DMS114 treated with DMSO at 0.1 percent for 48 hours (cell line): ENCODE results near the gene PORCN.
"Not testable (repeated sequence)": the region's sequence is repeated elsewhere in the genome, so short reads cannot be mapped to it uniquely, and the experiment has no call there.

Experiments
- DNase-seq: peaks from one replicate; lab custom pipeline; 2025; ENCODE audit not compliant: unreplicated experiment; lab: John Stamatoyannopoulos, UW

PORCN gene

GRCh38 chrX:48509619-48510018, 827 bp downstream of the PORCN start:
- no peak for DNase-seq

GRCh38 chrX:48511560-48511959, 2.8 kb downstream of the PORCN start:
- no peak for DNase-seq

GRCh38 chrX:48512371-48512935, 3.7 kb downstream of the PORCN start:
- no peak for DNase-seq

- no peak for DNase-seq
These were observed 4.9 kb downstream of the PORCN start for GRCh38 chrX:48513670-48514069.

- no peak for DNase-seq
These were observed 5.5 kb downstream of the PORCN start for GRCh38 chrX:48514126-48514806.

GRCh38 chrX:48514868-48515460, 6.2 kb downstream of the PORCN start:
- DNase-seq: no peak

GRCh38 chrX:48515842-48516241, 7.0 kb downstream of the PORCN start:
- no peak for DNase-seq

- DNase-seq: no peak
These were observed 7.5 kb downstream of the PORCN start for GRCh38 chrX:48516285-48516684.

- DNase-seq: no peak
These were observed 8.2 kb downstream of the PORCN start for GRCh38 chrX:48516987-48517386.

GRCh38 chrX:48519481-48519880, 10.7 kb downstream of the PORCN start:
- not testable (repeated sequence) for DNase-seq

GRCh38 chrX:48520455-48520854, 11.7 kb downstream of the PORCN start:
- no peak for DNase-seq

- DNase-seq: no peak
These were observed 12.2 kb downstream of the PORCN start for GRCh38 chrX:48520976-48521352.

GRCh38 chrX:48521353-48522243, 12.8 kb downstream of the PORCN start, which contains the start of gene EBP:
TSS of gene EBP (plus strand) at chrX:48521808. CDS start at chrX:48523772, 1,964 bp downstream.
- peak; percentile 88 for DNase-seq

GRCh38 chrX:48522291-48522690, 13.5 kb downstream of the PORCN start:
- DNase-seq: no peak

GRCh38 chrX:48523682-48524081, 14.9 kb downstream of the PORCN start:
- DNase-seq: no peak

- DNase-seq: not testable (repeated sequence)
These were observed 17.1 kb downstream of the PORCN start for GRCh38 chrX:48525853-48526252.

GRCh38 chrX:48530736-48531135, 21.9 kb downstream of the PORCN start:
- DNase-seq: no peak

- DNase-seq: no peak
These were observed 22.7 kb downstream of the PORCN start for GRCh38 chrX:48531358-48531959.

GRCh38 chrX:48532161-48532560, 23.4 kb downstream of the PORCN start:
- DNase-seq: no peak

GRCh38 chrX:48533165-48533564, 24.4 kb downstream of the PORCN start:
- DNase-seq: no peak
